Measurements from ENCODE around the gene MCCC1. TPM values are rescaled to one million over a fixed set of nuclear protein-coding genes. Genes with fewer than 3 reads are reported as not detected.

Gene MCCC1
- 6.7 to 10.2 TPM (median 7.6 TPM) in 5 replicates for total RNA-seq (2022; extraction: Qiagen RNA extraction; ENCODE audit: low read depth)

DNA sequence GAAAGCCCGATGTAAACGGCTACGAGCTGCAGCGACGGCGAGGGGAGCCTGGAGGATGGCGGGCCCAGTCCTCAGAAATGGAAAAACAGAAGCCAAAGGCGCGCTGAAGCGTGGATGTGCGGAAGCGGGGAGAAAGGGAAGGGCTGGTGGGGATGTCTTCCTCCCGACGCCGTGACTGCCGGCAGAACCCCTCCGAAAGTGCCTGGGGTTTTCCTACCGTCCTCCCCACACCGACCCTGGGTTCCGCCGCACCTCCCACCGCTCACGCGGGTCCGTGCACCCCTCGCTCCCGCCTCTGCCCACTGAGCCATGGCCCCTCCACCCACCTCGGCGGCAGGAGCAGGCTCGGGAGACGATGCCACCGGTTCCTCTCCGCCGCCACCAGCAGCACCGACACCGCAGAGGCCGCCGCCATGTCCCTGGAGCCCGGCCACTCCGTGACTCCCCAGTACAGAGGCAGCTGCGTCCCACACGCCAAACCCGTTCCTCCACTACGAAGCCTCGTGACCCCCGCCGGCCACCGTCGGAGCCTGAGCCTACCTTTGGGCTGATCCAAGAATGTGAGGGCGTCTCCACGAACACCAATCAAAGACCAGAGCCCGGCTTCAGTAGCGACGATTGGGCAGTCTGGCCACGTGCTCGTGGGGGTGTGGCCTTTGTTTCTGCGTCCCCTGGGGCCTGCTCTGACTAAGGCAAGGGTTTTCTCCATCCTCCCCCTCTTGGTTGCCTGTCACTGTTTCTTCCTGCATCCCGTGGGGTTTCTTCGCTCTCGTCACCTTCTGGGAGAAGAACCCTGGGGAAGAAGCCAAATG is at the start of gene MCCC1:
Gene MCCC1 (minus strand): TSS at position 471 of the 812 bp plus-strand sequence. CDS start 56 bp downstream, at position 415.

DNA sequence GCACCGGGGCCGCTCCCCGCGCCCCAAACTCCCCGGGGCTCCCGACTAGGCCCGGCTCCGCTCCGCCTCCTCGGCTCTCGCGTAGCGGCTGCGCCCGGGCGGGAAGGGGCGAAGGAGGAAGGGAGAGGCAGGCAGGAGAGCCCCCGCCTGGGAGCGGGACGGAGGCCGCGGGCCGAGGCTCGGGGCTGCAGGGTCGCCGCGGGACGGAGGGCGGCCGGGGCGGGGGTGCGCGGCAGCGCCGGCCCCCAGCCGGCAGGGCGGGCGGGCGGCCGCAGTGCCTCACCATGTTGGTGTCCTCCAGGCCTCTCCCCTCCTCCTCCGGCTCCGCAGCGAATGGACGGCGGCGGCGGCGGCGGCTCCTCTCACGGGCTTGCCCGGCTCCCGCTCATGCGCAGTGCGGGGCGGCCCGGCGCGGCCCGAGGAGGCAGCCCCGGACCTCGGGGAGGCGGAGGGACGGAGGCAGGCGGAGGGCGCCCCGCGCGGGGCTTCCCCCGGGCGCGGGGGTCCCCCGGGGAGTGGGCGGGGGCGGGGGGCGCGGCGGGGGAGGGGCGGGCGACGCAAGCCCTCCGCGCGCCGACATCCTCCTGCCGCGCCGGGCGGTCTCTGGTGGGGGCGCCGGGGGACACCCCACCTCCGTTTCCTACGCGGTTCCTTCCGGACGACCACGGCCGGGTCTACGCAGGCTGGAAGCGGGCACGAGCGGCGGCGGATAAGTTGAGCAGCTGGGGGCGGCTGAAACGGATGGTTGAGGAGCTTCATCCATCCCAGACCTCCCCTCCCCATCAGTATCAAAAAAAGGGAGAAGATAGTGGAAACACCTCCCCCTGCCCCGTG is 118.9 kb downstream of the MCCC1 start, which contains the start of gene DCUN1D1:
Gene DCUN1D1 (minus strand): TSS at position 335 of the 834 bp plus-strand sequence. CDS start 49 bp downstream, at position 286.

Other genes with a start within 250 kb of the MCCC1 start
- gene DCUN1D1, start 119.0 kb downstream of the MCCC1 start, total RNA-seq (2022; extraction: Qiagen RNA extraction; ENCODE audit: low read depth): 13.7 to 21.1 TPM (median 19.3 TPM) in 5 replicates
- gene LAMP3, start 63.2 kb upstream of the MCCC1 start, total RNA-seq (2022; extraction: Qiagen RNA extraction; ENCODE audit: low read depth): 0.06 to 0.22 TPM (median 0.13 TPM) in 5 replicates
- 12.7 to 17.8 TPM (median 16.2 TPM) in 5 replicates for gene B3GNT5, start 153.8 kb upstream of the MCCC1 start, total RNA-seq (2022; extraction: Qiagen RNA extraction; ENCODE audit: low read depth)

Data from A549 treated with GW870086 at 1 μM for 4 hours (cell line).